HepG2 (cell line): Measurements from ENCODE around the gene LIFR. TPM values are rescaled to one million over a fixed set of nuclear protein-coding genes. Genes with fewer than 3 reads are reported as not detected.

ENCODE experiments used
- AHDC1 ChIP-seq: sonication (generic); formaldehyde crosslinking; IDR thresholded peaks from 2 replicates; pipeline ENCODE4 v1.5.1; 2020; ENCODE audit warnings: mild to moderate bottlenecking, missing genetic modification reagents, borderline replicate concordance
- CBFB ChIP-seq: sonication (generic); formaldehyde crosslinking; IDR thresholded peaks from 2 replicates; pipeline ENCODE4 v1.4.0; 2020; ENCODE audit warnings: missing genetic modification reagents
- FOXJ3 ChIP-seq: sonication (generic); formaldehyde crosslinking; IDR thresholded peaks from 2 replicates; pipeline ENCODE4 v1.4.0; 2020; ENCODE audit warnings: missing genetic modification reagents, mild to moderate bottlenecking, borderline replicate concordance
- HDAC2 ChIP-seq: sonication (generic); formaldehyde crosslinking; IDR thresholded peaks from 2 replicates; pipeline ENCODE4 v1.4.0; 2020; ENCODE audit warnings: missing genetic modification reagents
- LCORL ChIP-seq, 2 experiments: fragments of 450-650 bp in 1 of 2; sonication (generic) in 1 of 2; formaldehyde crosslinking in 1 of 2; IDR thresholded peaks; 2 replicates each; pipeline versions ENCODE4 v1.5.0 to v1.6.1; 2017 to 2020; ENCODE audit warnings: antibody characterized with exemption in 1 of 2, missing genetic modification reagents in 1 of 2
- NFIC ChIP-seq: IDR thresholded peaks from 2 replicates; pipeline ENCODE4 v1.6.1; 2012; ENCODE audit warnings: mild to moderate bottlenecking, low read length, inconsistent platforms
- SALL1 ChIP-seq: sonication (generic); formaldehyde crosslinking; IDR thresholded peaks from 2 replicates; pipeline ENCODE4 v1.8.0; 2022; ENCODE audit warnings: mild to moderate bottlenecking, missing genetic modification reagents
- SIX4 ChIP-seq: sonication (generic); formaldehyde crosslinking; IDR thresholded peaks from 2 replicates; pipeline ENCODE4 v1.4.0; 2020; ENCODE audit warnings: missing genetic modification reagents
- TBP ChIP-seq: sonication (generic); formaldehyde crosslinking; IDR thresholded peaks from 2 replicates; pipeline ENCODE4 v1.5.0; 2020; ENCODE audit warnings: missing genetic modification reagents
- ZBTB7B ChIP-seq: sonication (generic); formaldehyde crosslinking; IDR thresholded peaks from 2 replicates; pipeline ENCODE4 v1.4.0; 2020; ENCODE audit warnings: missing genetic modification reagents
- ZNF234 ChIP-seq: sonication (generic); formaldehyde crosslinking; conservative IDR thresholded peaks from 2 replicates; pipeline ENCODE4 v1.5.1; 2020; ENCODE audit warnings: mild to moderate bottlenecking, missing genetic modification reagents
- ZNF292 ChIP-seq: sonication (generic); formaldehyde crosslinking; IDR thresholded peaks from 2 replicates; pipeline ENCODE4 v1.8.1; 2022; ENCODE audit warnings: mild to moderate bottlenecking, low read depth, missing genetic modification reagents, borderline replicate concordance
- ZNF577 ChIP-seq: sonication (generic); formaldehyde crosslinking; IDR thresholded peaks from 2 replicates; pipeline ENCODE4 v1.4.0; 2020; ENCODE audit warnings: mild to moderate bottlenecking, low read depth, missing genetic modification reagents, borderline replicate concordance
- ZNF746 ChIP-seq: sonication (generic); formaldehyde crosslinking; IDR thresholded peaks from 2 replicates; pipeline ENCODE4 v1.8.0; 2022; ENCODE audit warnings: mild to moderate bottlenecking, missing genetic modification reagents
- ZNF772 ChIP-seq: sonication (generic); formaldehyde crosslinking; IDR thresholded peaks from 2 replicates; pipeline ENCODE4 v1.5.0; 2020; ENCODE audit warnings: mild to moderate bottlenecking, missing genetic modification reagents
- ZNF775 ChIP-seq: sonication (generic); formaldehyde crosslinking; IDR thresholded peaks from 2 replicates; pipeline ENCODE4 v1.4.0; 2020; ENCODE audit warnings: missing genetic modification reagents, mild to moderate bottlenecking, moderate library complexity, borderline replicate concordance
- polyA plus RNA-seq, 8 experiments: library from polyadenylated mRNA; depleted of rRNA in 3 of 8; stranded (reverse) in 7 of 8; unstranded in 1 of 8; fragments of >200 nt; fragmentation: Illumina TruSeq in 4 of 8; extraction: Trizol in 4 of 8; gene quantifications; 2 replicates each; pipeline versions ENCODE4 v1.2.1 to v1.2.3, GENCODE V29; 2011 to 2016; ENCODE audit warnings: low read depth in 4 of 8, missing spikeins in 1 of 8, mixed read lengths in 1 of 8; ENCODE audit not compliant: insufficient read depth in 1 of 8
- total RNA-seq, 5 experiments: library from RNA; depleted of rRNA; stranded (reverse); fragments of >200 nt; fragmentation: Illumina TruSeq; extraction: Trizol; gene quantifications; 2 replicates each; pipeline ENCODE4 v1.2.3, GENCODE V29; 2016; ENCODE audit warnings: low read depth in 1 of 5
- TF ChIP-seq, protein P1 (sequence below): sonication (generic); formaldehyde crosslinking; IDR thresholded peaks from 2 replicates; pipeline ENCODE4 v1.4.0; 2020; ENCODE audit warnings: missing genetic modification reagents
- TF ChIP-seq, protein P2 (sequence below): sonication (generic); formaldehyde crosslinking; IDR thresholded peaks from 2 replicates; pipeline ENCODE4 v1.8.0; 2022; ENCODE audit warnings: mild to moderate bottlenecking, missing genetic modification reagents; ENCODE audit not compliant: insufficient replicate concordance

LIFR gene
- total and polyA plus RNA-seq, 2 of the 13 experiments (the other 11 are each of a cell fraction or from before 2014, with no cell fraction given) = 6.3 to 25.2 TPM

DNA sequence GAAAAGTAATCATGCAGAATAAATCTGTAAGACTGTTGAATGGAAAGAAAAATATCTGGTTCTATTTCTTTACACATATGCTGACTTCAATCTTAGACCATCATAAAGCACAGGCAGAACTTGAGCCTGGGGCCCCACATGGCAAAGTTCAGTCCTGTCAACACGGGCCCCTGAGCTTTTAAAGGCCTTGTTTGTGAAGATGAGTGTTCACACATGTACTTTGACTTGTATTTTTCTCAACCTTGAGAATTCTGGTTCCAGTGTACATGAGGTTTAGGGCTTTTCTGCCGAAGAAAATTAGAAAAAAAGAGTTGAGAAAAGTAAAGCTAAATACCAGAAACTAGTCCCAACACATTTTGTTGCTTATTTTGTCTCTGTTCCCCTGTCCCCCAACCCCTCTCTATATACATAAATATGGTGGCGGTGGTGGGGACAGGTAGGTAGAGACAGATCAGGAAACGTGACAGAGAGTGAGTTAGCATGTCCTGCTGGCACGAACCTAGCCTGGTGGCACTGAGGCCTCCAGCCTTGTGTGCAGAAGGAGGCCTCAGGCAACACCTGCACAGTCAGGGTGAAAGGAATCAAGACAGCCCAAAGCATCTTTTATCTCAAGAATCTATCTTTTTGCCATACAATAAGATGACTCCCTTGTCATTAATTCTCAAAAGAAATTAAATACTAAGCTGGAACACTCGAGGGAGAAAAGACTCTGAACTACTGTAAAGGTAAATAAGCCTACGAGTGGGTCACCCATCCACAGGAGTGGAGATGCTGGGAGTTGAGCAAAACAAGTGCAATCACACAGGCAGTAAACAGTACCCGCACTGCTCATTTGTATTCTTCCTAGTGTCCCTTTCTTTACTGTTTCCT is 22.9 kb downstream of the LIFR start (continued):
- TF ChIP-seq LCORL (IDR thresholded peaks at IDR 0.05) (no peak), LCORL (CRISPR knock-in tag; IDR thresholded peaks at IDR 0.05) (peak; percentile 54; the same call in 1 of the 2 replicates), NFIC (peak; percentile 89), SALL1 (CRISPR knock-in tag) (peak; percentile 84), ZNF234 (CRISPR knock-in tag) (no peak), HDAC2 (CRISPR knock-in tag) (peak; percentile 71), ZBTB7B (CRISPR knock-in tag) (peak; percentile 57), ZNF746 (CRISPR knock-in tag) (no peak), ZNF577 (CRISPR knock-in tag) (no peak), ZNF775 (no peak; the same call in 1 of the 2 replicates), ZNF292 (peak; percentile 59; the same call in 1 of the 2 replicates), FOXJ3 (peak; percentile 44; the same call in 1 of the 2 replicates), AHDC1 (CRISPR knock-in tag) (peak; percentile 68; the same call in 1 of the 2 replicates), ZNF772 (peak; percentile 57; the same call in 1 of the 2 replicates), TBP (CRISPR knock-in tag) (no peak), SIX4 (CRISPR knock-in tag) (peak; percentile 54; the same call in 1 of the 2 replicates), CBFB (CRISPR knock-in tag) (no peak)
- TF ChIP-seq, protein P1, sequence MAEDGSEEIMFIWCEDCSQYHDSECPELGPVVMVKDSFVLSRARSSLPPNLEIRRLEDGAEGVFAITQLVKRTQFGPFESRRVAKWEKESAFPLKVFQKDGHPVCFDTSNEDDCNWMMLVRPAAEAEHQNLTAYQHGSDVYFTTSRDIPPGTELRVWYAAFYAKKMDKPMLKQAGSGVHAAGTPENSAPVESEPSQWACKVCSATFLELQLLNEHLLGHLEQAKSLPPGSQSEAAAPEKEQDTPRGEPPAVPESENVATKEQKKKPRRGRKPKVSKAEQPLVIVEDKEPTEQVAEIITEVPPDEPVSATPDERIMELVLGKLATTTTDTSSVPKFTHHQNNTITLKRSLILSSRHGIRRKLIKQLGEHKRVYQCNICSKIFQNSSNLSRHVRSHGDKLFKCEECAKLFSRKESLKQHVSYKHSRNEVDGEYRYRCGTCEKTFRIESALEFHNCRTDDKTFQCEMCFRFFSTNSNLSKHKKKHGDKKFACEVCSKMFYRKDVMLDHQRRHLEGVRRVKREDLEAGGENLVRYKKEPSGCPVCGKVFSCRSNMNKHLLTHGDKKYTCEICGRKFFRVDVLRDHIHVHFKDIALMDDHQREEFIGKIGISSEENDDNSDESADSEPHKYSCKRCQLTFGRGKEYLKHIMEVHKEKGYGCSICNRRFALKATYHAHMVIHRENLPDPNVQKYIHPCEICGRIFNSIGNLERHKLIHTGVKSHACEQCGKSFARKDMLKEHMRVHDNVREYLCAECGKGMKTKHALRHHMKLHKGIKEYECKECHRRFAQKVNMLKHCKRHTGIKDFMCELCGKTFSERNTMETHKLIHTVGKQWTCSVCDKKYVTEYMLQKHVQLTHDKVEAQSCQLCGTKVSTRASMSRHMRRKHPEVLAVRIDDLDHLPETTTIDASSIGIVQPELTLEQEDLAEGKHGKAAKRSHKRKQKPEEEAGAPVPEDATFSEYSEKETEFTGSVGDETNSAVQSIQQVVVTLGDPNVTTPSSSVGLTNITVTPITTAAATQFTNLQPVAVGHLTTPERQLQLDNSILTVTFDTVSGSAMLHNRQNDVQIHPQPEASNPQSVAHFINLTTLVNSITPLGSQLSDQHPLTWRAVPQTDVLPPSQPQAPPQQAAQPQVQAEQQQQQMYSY = no peak
- TF ChIP-seq, protein P2, sequence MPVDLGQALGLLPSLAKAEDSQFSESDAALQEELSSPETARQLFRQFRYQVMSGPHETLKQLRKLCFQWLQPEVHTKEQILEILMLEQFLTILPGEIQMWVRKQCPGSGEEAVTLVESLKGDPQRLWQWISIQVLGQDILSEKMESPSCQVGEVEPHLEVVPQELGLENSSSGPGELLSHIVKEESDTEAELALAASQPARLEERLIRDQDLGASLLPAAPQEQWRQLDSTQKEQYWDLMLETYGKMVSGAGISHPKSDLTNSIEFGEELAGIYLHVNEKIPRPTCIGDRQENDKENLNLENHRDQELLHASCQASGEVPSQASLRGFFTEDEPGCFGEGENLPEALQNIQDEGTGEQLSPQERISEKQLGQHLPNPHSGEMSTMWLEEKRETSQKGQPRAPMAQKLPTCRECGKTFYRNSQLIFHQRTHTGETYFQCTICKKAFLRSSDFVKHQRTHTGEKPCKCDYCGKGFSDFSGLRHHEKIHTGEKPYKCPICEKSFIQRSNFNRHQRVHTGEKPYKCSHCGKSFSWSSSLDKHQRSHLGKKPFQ (CRISPR knock-in tag) = peak; percentile 70
